Omental fat pad (tissue), 4 donors: ENCODE results near the gene LRSAM1. TPM values are rescaled to one million over a fixed set of nuclear protein-coding genes. Genes with fewer than 3 reads are reported as not detected.
A peak's percentile ranks its signal among the peaks of the same experiment; 100 is the strongest.

ENCODE experiments used
- ATAC-seq: fragments of 150-250 bp; one replicate; pipeline ENCODE4 v1.9.1; 2016; ENCODE audit warnings: mild to moderate bottlenecking, moderate library complexity; ENCODE audit not compliant: low FRiP score
- DNase-seq: peaks from one replicate; pipeline ENCODE4 v3.0.0-alpha.2; 2019; ENCODE audit warnings: low spot score
- total RNA-seq, 4 donors: library from RNA; depleted of rRNA; stranded (reverse); fragments of >200 nt; gene quantifications; one replicate each; pipeline ENCODE4 v1.1.0, GENCODE V29; 2016
- TF ChIP-seq, protein P1 (sequence below), 3 donors: fragments of 450-650 bp; IDR thresholded peaks; one replicate each; pipeline ENCODE4 v1.5.1; 2016 to 2017; ENCODE audit warnings: antibody characterized with exemption in 3 of 3, mild to moderate bottlenecking in 3 of 3, moderate library complexity in 2 of 3

Gene LRSAM1
- total RNA-seq, 4 donors from 2014 or later, result 8.3 to 14.6 (median 10.8) TPM

DNA sequence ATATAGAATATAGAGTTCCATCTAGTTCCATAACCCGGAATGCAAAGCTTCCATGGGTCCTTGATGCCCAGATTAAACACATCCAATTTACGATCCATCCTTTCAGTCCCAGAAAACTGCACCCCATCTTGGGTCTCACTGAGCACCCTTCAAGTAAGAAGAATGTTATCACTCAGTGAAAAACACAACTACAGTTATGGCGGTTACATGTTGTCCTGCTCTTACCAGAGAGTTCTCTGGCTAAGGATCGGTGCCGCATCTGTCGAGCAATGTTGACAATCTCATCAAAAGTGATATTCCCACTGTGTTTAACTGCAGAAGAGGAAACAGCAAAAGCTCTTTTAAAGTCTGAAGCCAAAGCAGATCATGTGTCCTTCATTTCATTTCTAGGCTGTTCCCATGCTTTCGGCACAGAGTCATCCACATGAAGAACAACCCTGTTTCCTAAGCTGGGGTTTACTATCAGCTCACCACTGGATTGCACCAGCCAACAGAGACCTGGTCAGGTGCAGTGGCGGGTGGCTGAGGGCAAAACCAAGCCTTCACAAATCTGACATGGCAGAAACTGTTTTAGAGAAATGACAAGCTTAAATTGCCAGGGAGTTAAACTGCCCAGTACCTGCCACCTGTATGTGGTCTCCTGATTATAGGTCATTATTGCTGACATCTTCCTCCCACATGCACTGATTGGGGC lies 3.1 kb upstream of the LRSAM1 start:
- TF ChIP-seq, protein P1, sequence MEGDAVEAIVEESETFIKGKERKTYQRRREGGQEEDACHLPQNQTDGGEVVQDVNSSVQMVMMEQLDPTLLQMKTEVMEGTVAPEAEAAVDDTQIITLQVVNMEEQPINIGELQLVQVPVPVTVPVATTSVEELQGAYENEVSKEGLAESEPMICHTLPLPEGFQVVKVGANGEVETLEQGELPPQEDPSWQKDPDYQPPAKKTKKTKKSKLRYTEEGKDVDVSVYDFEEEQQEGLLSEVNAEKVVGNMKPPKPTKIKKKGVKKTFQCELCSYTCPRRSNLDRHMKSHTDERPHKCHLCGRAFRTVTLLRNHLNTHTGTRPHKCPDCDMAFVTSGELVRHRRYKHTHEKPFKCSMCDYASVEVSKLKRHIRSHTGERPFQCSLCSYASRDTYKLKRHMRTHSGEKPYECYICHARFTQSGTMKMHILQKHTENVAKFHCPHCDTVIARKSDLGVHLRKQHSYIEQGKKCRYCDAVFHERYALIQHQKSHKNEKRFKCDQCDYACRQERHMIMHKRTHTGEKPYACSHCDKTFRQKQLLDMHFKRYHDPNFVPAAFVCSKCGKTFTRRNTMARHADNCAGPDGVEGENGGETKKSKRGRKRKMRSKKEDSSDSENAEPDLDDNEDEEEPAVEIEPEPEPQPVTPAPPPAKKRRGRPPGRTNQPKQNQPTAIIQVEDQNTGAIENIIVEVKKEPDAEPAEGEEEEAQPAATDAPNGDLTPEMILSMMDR (IDR thresholded peaks at IDR 0.05), result no peak
- no peak for ATAC-seq
- no peak for DNase-seq

DNA sequence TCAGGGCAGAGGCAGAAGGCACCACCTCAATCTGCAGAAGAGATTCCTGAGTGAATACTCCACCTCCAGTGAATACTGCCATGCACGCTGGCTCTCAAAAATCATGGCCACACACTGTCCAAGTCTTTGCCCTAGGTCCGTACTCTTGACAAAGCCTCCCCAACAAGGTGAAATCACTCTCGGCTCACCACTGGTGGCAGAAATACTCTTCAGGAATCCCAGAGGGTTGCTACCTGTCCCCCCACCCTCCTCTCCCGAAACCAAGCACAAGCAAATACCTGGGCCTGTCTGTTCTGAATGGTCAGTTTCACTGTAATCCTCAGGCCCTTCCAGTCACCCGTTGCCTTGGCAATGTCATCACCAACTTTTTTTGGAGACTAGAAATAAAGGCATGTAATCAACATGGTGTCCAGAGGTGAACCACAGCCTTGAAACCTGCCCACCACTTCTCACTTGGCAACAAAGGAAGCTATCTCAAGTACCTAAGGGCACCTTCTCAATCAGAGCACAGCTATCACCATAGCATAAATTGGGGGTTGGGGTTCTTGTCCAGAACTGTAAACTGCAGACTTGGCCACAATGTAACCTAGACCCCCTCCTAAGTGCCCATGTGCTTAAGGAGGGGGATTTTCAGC lies 1.9 kb upstream of the LRSAM1 start:
- TF ChIP-seq, protein P1 (IDR thresholded peaks at IDR 0.05), result no peak
- DNase-seq (no peak), ATAC-seq (no peak)

DNA sequence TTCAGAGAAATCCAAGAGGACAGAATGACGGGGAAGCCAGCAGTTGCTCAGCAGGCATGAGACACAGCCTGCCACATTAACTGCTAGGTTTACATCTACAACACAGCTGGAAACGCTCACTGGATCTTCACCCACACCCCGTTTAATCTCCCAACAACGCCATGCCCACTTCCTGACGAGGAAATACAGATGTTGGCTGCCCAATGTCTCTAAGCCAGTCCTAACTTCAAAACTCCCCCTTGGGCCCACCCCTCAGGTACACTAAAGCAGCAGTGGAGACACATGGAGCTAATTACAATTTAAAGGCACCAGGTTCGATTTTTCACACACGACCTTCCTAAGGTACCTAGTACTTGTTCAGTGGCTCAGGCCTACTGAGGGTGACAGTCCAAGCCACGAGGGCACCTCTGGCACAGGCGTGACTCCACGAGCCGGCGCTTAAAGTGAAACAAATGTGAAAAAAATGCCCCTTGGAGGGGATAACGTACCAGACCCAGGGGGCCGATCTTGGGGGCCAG lies 1.0 kb upstream of the LRSAM1 start:
- DNase-seq, result no peak
- TF ChIP-seq, protein P1 (IDR thresholded peaks at IDR 0.05), result no peak
- peak; percentile 2 for ATAC-seq

DNA sequence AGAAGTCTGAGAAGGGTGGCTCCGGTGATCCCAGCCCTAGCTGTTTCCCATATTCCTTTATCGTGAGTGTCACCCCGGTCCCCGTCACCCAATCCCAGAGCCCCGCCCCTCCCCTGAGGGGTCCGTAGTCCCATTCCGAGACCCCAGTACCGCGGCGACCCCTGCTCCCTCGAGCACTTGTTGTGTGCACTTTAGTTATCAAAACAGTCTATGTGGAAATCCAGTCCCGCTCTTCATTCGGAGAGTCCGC lies 223 bp downstream of the LRSAM1 start:
- DNase-seq, result peak; percentile 31
- peak; percentile 26 for ATAC-seq
- TF ChIP-seq, protein P1 (IDR thresholded peaks at IDR 0.05), result no peak

DNA sequence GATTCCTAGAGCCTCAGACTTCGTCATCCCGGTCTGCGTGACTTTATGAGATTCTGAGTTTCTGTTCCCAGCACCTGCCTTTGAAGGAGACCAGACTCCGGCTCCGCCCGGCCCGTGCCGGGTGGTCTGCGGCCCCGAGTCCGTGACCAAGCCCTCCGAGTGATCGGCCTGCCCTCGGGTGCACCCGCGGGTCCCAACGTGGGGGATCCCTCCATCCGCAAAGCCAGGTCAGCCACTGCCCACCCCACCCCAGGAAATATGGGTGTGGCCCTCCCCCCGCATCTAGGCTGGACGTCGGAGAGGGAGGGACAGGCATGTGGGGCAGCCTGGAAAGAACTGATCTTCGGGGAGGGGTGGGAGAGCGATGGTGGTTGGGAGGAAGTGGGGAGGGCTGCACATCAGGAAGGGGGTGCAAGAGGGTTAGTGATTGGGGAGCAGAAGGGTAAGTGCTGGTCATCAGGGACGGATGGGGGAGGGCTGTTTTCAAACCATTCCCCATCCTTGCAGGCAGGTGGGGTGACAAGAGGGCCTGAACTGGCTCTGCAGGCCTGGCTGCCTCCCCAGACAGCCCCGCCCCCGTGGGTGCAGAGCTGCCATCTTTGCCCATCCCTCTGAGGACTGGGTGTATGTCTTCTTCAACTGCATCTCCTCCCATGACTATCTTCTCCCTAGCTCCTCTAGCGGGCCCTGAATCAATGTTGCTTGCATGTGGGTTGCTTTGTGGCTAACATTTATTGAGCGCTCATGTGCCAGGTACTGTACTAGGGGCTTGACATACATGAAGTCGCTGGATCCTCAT lies 747 bp downstream of the LRSAM1 start:
- ATAC-seq (peak; percentile 12), DNase-seq (no peak)
- TF ChIP-seq, protein P1 (IDR thresholded peaks at IDR 0.05), result no peak

DNA sequence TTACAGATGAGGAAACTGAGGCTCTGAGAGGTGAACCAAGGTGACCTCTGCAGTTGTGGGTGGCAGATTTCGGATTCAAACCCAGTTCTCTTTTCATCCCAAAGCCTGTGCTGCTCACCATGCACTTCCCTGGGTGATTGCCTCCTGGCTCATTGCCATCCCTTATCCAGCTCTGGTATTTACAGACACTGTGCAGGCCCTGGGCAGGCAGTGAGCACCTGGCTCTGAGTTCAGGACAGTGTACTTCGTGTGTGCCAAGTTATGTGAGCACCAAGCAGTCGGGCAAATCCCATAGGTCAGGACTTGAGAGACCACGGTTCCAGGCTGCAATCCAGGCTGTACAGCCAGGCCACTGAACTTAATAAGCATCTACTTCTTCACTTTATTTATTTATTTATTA lies 1.4 kb downstream of the LRSAM1 start:
- ATAC-seq (no peak), DNase-seq (no peak)
- TF ChIP-seq, protein P1 (IDR thresholded peaks at IDR 0.05), result no peak
